ENCODE results near the gene ANP32D. TPM values are rescaled to one million over a fixed set of nuclear protein-coding genes. Genes with fewer than 3 reads are reported as not detected.
A peak's percentile ranks its signal among the peaks of the same experiment; 100 is the strongest.
"Not testable (repeated sequence)": the region's sequence is repeated elsewhere in the genome, so short reads cannot be mapped to it uniquely, and the experiment has no call there.

Gene ANP32D
- total RNA-seq, 1 donor from 2014 or later, result not detected

- Histone ChIP-seq H3K4me3 (no peak within 1 kb of the TSS), H3K27me3 (no peaks in the 10 kb centered on the region), H3K27ac (no peak within 1 kb of the TSS), H3K36me3 (no peaks in the 10 kb centered on the region), H3K4me1 (no peaks in the 10 kb centered on the region), H3K9me3 (no peaks in the 10 kb centered on the region)
- TF ChIP-seq POLR2A (IDR thresholded peaks at IDR 0.05) (no peak), POLR2AphosphoS5 (IDR thresholded peaks at IDR 0.05; ENCODE audit: insufficient read depth in 1 of 2, low read depth in 1 of 2) (no peak)
- TF ChIP-seq, protein P1, sequence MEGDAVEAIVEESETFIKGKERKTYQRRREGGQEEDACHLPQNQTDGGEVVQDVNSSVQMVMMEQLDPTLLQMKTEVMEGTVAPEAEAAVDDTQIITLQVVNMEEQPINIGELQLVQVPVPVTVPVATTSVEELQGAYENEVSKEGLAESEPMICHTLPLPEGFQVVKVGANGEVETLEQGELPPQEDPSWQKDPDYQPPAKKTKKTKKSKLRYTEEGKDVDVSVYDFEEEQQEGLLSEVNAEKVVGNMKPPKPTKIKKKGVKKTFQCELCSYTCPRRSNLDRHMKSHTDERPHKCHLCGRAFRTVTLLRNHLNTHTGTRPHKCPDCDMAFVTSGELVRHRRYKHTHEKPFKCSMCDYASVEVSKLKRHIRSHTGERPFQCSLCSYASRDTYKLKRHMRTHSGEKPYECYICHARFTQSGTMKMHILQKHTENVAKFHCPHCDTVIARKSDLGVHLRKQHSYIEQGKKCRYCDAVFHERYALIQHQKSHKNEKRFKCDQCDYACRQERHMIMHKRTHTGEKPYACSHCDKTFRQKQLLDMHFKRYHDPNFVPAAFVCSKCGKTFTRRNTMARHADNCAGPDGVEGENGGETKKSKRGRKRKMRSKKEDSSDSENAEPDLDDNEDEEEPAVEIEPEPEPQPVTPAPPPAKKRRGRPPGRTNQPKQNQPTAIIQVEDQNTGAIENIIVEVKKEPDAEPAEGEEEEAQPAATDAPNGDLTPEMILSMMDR (IDR thresholded peaks at IDR 0.05), result no peak
- intact Hi-C loops (cut with DNase I), result no loop called here
- no peak for DNase-seq (ENCODE audit: extremely low spot score in 2 of 2)
Observed at GRCh38 chr12:48482198-48482597, 9.8 kb downstream of the ANP32D start, which contains the start of gene C12orf54. Gene C12orf54, plus strand, starts transcription at chr12:48482498. Its CDS starts 799 bp downstream, at chr12:48483297.

DNA sequence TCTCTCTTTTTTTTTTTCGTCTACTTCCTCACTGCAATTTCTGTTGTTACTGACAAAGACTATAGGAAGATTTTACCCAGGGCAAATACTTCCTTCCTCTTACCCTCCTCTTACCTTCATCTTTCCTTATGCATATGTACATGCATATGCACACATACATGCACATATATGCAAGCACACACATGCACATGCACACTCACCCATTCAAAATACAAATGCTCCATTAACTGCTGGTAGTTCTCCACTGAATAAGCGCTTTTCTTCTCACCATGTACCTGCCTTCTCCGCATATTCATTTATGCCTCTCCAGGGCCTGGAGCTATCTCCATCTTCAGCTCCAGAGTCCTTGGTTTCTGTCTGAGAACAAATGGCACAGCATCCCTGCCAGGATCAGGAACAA lies 10.6 kb downstream of the ANP32D start:
- Histone ChIP-seq H3K9me3 (no peaks in the 10 kb centered on the region), H3K4me3 (no peak overlapping the region), H3K27ac (no peak overlapping the region), H3K27me3 (no peaks in the 10 kb centered on the region), H3K4me1 (no peaks in the 10 kb centered on the region), H3K36me3 (no peaks in the 10 kb centered on the region)
- TF ChIP-seq, protein P1 (IDR thresholded peaks at IDR 0.05), result no peak
- TF ChIP-seq POLR2AphosphoS5 (IDR thresholded peaks at IDR 0.05; ENCODE audit: insufficient read depth in 1 of 2, low read depth in 1 of 2) (no peak), POLR2A (IDR thresholded peaks at IDR 0.05) (no peak)
- DNase-seq (ENCODE audit: extremely low spot score in 2 of 2), result no peak
- intact Hi-C loops (cut with DNase I), result no loop called here

DNA sequence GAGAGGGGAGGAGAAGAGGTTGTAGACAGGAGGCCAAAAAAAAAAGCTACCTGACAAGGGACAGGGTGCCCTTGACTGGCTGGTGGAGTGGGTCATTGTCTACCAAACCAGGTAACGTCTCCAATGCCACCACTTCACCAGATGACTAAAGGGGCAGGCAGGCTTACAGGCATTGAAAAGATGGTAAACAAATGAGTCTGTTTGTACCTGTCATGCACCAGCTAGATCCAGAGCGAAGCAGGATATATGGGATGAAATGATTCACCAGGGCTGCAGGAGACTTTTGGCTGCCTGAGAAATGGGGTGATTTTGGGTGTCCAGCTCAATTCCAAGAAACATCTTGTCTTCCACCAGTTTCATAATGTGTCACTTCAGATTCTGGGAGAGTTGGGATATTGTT lies 13.9 kb downstream of the ANP32D start:
- H3K36me3 ChIP-seq, result no peaks in the 10 kb centered on the region
- H3K4me3 ChIP-seq, result no peak overlapping the region
- H3K9me3 ChIP-seq, result no peaks in the 10 kb centered on the region
- TF ChIP-seq POLR2A (IDR thresholded peaks at IDR 0.05) (no peak), POLR2AphosphoS5 (IDR thresholded peaks at IDR 0.05; ENCODE audit: insufficient read depth in 1 of 2, low read depth in 1 of 2) (peak in 1 of 2 donors; percentile 23)
- no peaks in the 10 kb centered on the region for H3K27me3 ChIP-seq
- intact Hi-C loops (cut with DNase I), result no loop called here
- H3K4me1 ChIP-seq, result peaks cover 6% of the 10 kb centered on the region
- H3K27ac ChIP-seq, result no peak overlapping the region
- no peak for DNase-seq (ENCODE audit: extremely low spot score in 2 of 2)

DNA sequence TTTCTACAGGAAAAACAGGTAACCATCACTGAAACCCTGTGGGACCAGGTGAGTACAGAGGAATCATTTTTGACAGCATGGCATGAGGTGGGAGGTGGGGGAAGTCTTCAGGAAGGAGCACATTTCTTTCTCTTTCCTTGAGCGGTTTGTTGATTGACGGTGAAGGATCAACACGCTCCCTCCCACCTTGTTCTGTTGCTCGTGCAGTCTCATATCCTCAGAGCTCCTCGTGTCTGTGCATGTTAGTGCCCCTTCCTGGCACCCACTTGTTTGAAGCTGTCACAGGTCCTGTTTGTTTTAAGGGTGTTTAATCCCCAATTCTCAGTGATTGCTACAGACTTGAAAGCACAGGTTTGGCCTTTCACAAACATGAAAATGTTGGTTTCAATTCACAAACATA lies 14.3 kb downstream of the ANP32D start:
- H3K27me3 ChIP-seq, result no peaks in the 10 kb centered on the region
- TF ChIP-seq POLR2AphosphoS5 (IDR thresholded peaks at IDR 0.05; ENCODE audit: insufficient read depth in 1 of 2, low read depth in 1 of 2) (no peak), POLR2A (IDR thresholded peaks at IDR 0.05) (no peak)
- TF ChIP-seq, protein P1 (IDR thresholded peaks at IDR 0.05), result no peak
- H3K9me3 ChIP-seq, result no peaks in the 10 kb centered on the region
- no peaks in the 10 kb centered on the region for H3K36me3 ChIP-seq
- peaks cover 6% of the 10 kb centered on the region for H3K4me1 ChIP-seq
- H3K4me3 ChIP-seq, result no peak overlapping the region
- intact Hi-C loops (cut with DNase I), result no loop called here
- no peak for DNase-seq (ENCODE audit: extremely low spot score in 2 of 2)
- H3K27ac ChIP-seq, result no peak overlapping the region

- Histone ChIP-seq H3K4me3 (no peak overlapping the region), H3K4me1 (peaks cover 6% of the 10 kb centered on the region), H3K9me3 (no peaks in the 10 kb centered on the region), H3K27me3 (no peaks in the 10 kb centered on the region), H3K36me3 (no peaks in the 10 kb centered on the region), H3K27ac (peak overlapping the region; percentile 17)
- intact Hi-C loops (cut with DNase I), result no loop called here
- TF ChIP-seq POLR2A (IDR thresholded peaks at IDR 0.05) (no peak), POLR2AphosphoS5 (IDR thresholded peaks at IDR 0.05; ENCODE audit: insufficient read depth in 1 of 2, low read depth in 1 of 2) (peak in 1 of 2 donors; percentile 60)
- TF ChIP-seq, protein P1 (IDR thresholded peaks at IDR 0.05), result no peak
- DNase-seq (ENCODE audit: extremely low spot score in 2 of 2), result no peak
Observed at GRCh38 chr12:48489012-48489411, 16.7 kb downstream of the ANP32D start.

GRCh38 chr12:48489456-48489855 lies 17.1 kb downstream of the ANP32D start:
- H3K4me1 ChIP-seq; DNase-seq (ENCODE audit: extremely low spot score in 2 of 2); H3K27me3 ChIP-seq; intact Hi-C loops (cut with DNase I); H3K4me3 ChIP-seq; H3K27ac ChIP-seq; H3K9me3 ChIP-seq; H3K36me3 ChIP-seq: not testable (repeated sequence)

DNA sequence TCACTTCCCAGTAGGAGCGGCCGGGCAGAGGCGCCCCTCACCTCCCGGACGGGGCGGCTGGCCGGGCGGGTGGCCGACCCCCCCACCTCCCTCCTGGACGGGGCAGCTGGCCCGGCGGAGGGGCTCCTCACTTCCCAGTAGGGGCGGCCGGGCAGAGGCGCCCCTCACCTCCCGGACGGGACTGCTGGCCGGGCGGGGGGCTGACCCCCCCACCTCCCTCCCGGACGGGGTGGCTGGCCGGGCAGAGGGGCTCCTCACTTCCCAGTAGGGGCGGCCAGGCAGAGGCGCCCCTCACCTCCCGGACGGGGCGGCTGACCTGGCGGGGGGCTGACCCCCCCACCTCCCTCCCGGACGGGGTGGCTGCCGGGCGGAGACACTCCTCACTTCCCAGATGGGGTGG lies 27.9 kb downstream of the ANP32D start:
- H3K27me3 ChIP-seq; H3K4me1 ChIP-seq; intact Hi-C loops (cut with DNase I); H3K36me3 ChIP-seq; DNase-seq (ENCODE audit: extremely low spot score in 2 of 2); H3K4me3 ChIP-seq; H3K27ac ChIP-seq; H3K9me3 ChIP-seq: not testable (repeated sequence)

GRCh38 chr12:48506836-48507235 lies 34.5 kb downstream of the ANP32D start:
- H3K4me1 ChIP-seq; H3K4me3 ChIP-seq; H3K27ac ChIP-seq; H3K27me3 ChIP-seq; intact Hi-C loops (cut with DNase I); DNase-seq (ENCODE audit: extremely low spot score in 2 of 2); H3K36me3 ChIP-seq; H3K9me3 ChIP-seq: not testable (repeated sequence)
